HG03521 (cell line): Measurements from ENCODE around the gene ZNF146.
A peak's percentile ranks its signal among the peaks of the same experiment; 100 is the strongest.
"Not testable (repeated sequence)": the region's sequence is repeated elsewhere in the genome, so short reads cannot be mapped to it uniquely, and the experiment has no call there.

Experiments used
- ATAC-seq: cut with Tn5 transposase; IDR thresholded peaks from one replicate; pipeline ENCODE4 v1.9.1; 2021; ENCODE audit warnings: mild to moderate bottlenecking, moderate library complexity; ENCODE audit not compliant: unreplicated experiment

ZNF146 gene

GRCh38 chr19:36214386-36215275 is at the start of gene ZNF146, which contains the start of gene ZNF565:
Gene ZNF146, plus strand, starts transcription at chr19:36215106. Its CDS starts 21,335 bp downstream, at chr19:36236441.
Gene ZNF565, minus strand, starts transcription at chr19:36214665. Its CDS starts 12,680 bp downstream, at chr19:36201985.
- peak; percentile 87 for ATAC-seq

GRCh38 chr19:36169084-36169760 is 45.7 kb upstream of the ZNF146 start:
- no peak for ATAC-seq

GRCh38 chr19:36172852-36173251 is 42.1 kb upstream of the ZNF146 start:
- no peak for ATAC-seq

GRCh38 chr19:36173846-36174245 is 41.1 kb upstream of the ZNF146 start:
- not testable (repeated sequence) for ATAC-seq

- not testable (repeated sequence) for ATAC-seq
These were observed 35.8 kb upstream of the ZNF146 start for GRCh38 chr19:36179077-36179476.

- no peak for ATAC-seq
These were observed 32.2 kb upstream of the ZNF146 start for GRCh38 chr19:36182612-36183244.

GRCh38 chr19:36183245-36183628 is 31.7 kb upstream of the ZNF146 start:
- ATAC-seq, result no peak

- not testable (repeated sequence) for ATAC-seq
These were observed 28.2 kb upstream of the ZNF146 start for GRCh38 chr19:36186722-36187121.

GRCh38 chr19:36196249-36196648 is 18.7 kb upstream of the ZNF146 start:
- no peak for ATAC-seq

- ATAC-seq, result no peak
These were observed 16.8 kb upstream of the ZNF146 start for GRCh38 chr19:36198119-36198518.

GRCh38 chr19:36201684-36202083 is 13.2 kb upstream of the ZNF146 start:
- ATAC-seq, result no peak

- no peak for ATAC-seq
These were observed 11.6 kb upstream of the ZNF146 start for GRCh38 chr19:36203293-36203692.

- no peak for ATAC-seq
These were observed 7.2 kb upstream of the ZNF146 start for GRCh38 chr19:36207605-36208252.

GRCh38 chr19:36209372-36209771 is 5.5 kb upstream of the ZNF146 start:
- ATAC-seq, result no peak

GRCh38 chr19:36210497-36210896 is 4.4 kb upstream of the ZNF146 start:
- ATAC-seq, result no peak

- ATAC-seq, result no peak
These were observed 2.0 kb upstream of the ZNF146 start for GRCh38 chr19:36212895-36213294.

- ATAC-seq, result no peak
These were observed 594 bp downstream of the ZNF146 start for GRCh38 chr19:36215276-36216123.

- ATAC-seq, result no peak
These were observed 6.6 kb downstream of the ZNF146 start for GRCh38 chr19:36221474-36221873.

- no peak for ATAC-seq
These were observed 7.6 kb downstream of the ZNF146 start for GRCh38 chr19:36222503-36222902.
